ENCODE results near the gene SYNGR3. TPM values are rescaled to one million over a fixed set of nuclear protein-coding genes. Genes with fewer than 3 reads are reported as not detected.

SYNGR3 gene
- total RNA-seq, 6 donors from 2014 or later, result 0.15 to 1.4 (median 0.34) TPM; not detected in 2

DNA sequence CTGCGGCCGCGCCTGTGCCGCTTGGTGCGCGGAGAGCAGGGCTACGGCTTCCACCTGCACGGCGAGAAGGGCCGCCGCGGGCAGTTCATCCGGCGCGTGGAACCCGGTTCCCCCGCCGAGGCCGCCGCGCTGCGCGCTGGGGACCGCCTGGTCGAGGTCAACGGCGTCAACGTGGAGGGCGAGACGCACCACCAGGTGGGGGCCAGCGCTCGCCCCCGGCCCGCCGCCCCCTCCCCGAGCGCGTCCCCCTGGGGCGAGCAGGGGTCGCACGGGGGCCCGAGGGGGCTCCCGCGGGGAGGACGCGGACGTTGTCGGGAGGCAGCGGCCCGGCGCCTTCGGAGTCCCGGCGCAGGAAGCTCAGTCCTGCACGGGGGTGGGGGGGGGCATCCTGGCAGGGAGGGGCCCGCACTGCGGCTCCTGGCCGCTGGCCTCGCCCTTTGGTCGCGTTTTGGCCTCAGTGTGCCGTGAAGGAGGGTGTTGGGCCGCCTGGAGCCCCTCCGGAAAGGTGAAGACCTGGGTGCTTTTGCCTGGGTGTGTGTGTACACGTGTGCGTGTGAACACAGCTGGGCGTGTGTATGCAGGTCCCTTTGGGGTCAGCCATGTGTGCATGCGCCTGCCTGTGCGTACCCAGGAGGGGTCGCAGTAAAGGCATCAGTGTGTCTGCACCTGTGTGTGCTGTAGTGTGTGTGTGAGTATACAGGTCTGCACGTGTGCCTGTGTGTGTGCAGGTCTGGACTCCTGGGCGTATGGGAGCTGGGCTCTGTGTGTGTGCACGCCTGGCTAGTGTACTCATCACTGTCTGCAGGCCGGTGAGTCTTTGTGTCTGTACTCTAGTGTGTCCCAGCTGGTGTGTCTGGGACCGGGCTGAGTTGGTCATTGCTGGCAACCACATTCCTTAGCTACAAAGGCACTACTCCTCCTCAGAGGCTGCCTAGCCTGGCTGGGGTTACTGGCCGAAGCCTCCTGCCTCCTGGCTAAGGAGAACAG is 37.5 kb downstream of the SYNGR3 start:
- Histone ChIP-seq H3K4me3 (peak overlapping the region; percentile 82 to 97 (median 88)), H3K36me3 (peaks cover 0 to 11% (median 0%) of the 10 kb centered on the region in 4 donors), H3K9me3 (no peaks in the 10 kb centered on the region), H3K27me3 (no peaks in the 10 kb centered on the region), H3K27ac (peak overlapping the region; percentile 71 to 95 (median 78)), H3K4me1 (peaks cover 53 to 76% (median 63%) of the 10 kb centered on the region in 4 donors)
- 0 to 6% methylated on average over 7 to 40 of the region's 76 CpGs for WGBS, 2 donors
- peak in 1 of 2 donors; percentile 89 for DNase-seq
- ATAC-seq (ENCODE audit: low FRiP score in 2 of 2), result no peak
- TF ChIP-seq EP300 (IDR thresholded peaks at IDR 0.05), result no peak
- peak in 1 of 2 donors; percentile 7 for TF ChIP-seq POLR2AphosphoS5 (IDR thresholded peaks at IDR 0.05)
- TF ChIP-seq, protein P1, sequence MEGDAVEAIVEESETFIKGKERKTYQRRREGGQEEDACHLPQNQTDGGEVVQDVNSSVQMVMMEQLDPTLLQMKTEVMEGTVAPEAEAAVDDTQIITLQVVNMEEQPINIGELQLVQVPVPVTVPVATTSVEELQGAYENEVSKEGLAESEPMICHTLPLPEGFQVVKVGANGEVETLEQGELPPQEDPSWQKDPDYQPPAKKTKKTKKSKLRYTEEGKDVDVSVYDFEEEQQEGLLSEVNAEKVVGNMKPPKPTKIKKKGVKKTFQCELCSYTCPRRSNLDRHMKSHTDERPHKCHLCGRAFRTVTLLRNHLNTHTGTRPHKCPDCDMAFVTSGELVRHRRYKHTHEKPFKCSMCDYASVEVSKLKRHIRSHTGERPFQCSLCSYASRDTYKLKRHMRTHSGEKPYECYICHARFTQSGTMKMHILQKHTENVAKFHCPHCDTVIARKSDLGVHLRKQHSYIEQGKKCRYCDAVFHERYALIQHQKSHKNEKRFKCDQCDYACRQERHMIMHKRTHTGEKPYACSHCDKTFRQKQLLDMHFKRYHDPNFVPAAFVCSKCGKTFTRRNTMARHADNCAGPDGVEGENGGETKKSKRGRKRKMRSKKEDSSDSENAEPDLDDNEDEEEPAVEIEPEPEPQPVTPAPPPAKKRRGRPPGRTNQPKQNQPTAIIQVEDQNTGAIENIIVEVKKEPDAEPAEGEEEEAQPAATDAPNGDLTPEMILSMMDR (IDR thresholded peaks at IDR 0.05), result no peak

DNA sequence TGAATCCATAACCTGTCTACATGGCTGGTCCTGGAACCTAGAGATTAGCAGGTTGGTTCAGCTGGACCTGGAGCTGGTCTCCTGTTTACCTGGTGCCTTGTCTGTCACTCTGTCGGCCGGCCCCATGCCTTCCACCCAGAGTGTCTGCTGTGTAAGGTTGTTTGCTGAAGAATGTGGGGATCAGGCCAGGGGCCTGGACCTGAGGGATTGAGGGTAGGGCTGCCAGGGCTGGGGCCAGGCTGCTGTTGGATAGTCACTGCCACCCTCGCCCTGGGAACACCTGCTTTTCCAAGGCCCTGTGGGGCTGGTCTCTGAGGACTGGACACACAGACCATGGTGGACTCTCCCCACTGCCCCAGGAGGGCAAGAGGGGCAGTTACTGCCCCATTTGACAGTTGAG is 38.4 kb downstream of the SYNGR3 start:
- no peak for TF ChIP-seq POLR2A (IDR thresholded peaks at IDR 0.05)
- TF ChIP-seq, protein P1 (IDR thresholded peaks at IDR 0.05), result no peak
- no peak for TF ChIP-seq POLR2AphosphoS5 (IDR thresholded peaks at IDR 0.05)
- no peak for TF ChIP-seq EP300 (IDR thresholded peaks at IDR 0.05)
- H3K27me3 ChIP-seq, result no peaks in the 10 kb centered on the region
- H3K4me1 ChIP-seq, result peaks cover 56 to 77% (median 62%) of the 10 kb centered on the region in 4 donors
- 6 to 45% methylated on average over 3 of the region's 3 CpGs for WGBS, 2 donors
- peak overlapping the region; percentile 71 to 95 (median 78) for H3K27ac ChIP-seq
- peaks cover 0 to 11% (median 0%) of the 10 kb centered on the region in 4 donors for H3K36me3 ChIP-seq
- H3K9me3 ChIP-seq, result no peaks in the 10 kb centered on the region
- no peak for ATAC-seq (ENCODE audit: low FRiP score in 2 of 2)
- H3K4me3 ChIP-seq, result peak overlapping the region; percentile 82 to 97 (median 88)
- no peak for DNase-seq

DNA sequence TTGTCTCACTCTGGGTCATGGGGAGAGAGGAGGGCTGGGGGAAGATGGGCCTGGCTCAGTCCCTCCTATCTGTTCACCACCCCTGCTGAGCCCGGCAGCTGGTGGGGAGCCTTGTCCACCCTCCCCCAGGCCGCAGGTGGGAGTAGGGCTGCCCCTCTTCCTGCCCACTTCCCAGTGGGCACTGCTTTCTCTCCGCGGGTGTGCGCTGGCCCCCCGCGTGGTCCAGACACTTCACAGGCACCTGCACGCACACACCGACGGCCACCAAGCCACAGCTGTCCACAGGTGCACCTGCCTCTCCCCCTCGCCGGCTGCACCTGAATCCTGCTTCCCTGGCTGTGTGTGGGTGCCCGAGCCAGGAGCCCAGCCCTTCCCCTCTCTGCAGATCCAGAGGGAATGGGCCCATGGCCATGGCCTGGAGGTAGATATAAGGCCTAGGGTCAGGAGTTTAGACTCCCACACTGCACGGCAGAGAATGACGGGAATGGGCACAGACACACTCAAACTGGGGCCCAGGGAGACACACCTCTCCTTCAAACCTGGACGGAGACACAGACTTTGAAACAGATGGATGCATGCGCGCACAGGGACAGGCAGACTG is 39.0 kb downstream of the SYNGR3 start:
- Histone ChIP-seq H3K4me3 (peak overlapping the region; percentile 28 to 97 (median 88)), H3K27ac (peak overlapping the region in 3 of 4 donors; percentile 72 to 95 (median 84)), H3K27me3 (no peaks in the 10 kb centered on the region), H3K4me1 (peaks cover 57 to 77% (median 62%) of the 10 kb centered on the region in 4 donors), H3K9me3 (no peaks in the 10 kb centered on the region), H3K36me3 (peaks cover 0 to 12% (median 0%) of the 10 kb centered on the region in 4 donors)
- TF ChIP-seq POLR2A (IDR thresholded peaks at IDR 0.05), result no peak
- TF ChIP-seq EP300 (IDR thresholded peaks at IDR 0.05), result no peak
- TF ChIP-seq POLR2AphosphoS5 (IDR thresholded peaks at IDR 0.05), result no peak
- TF ChIP-seq, protein P1 (IDR thresholded peaks at IDR 0.05), result no peak
- no peak for DNase-seq
- 43 to 58% methylated on average over 5 to 8 of the region's 18 CpGs for WGBS, 2 donors
- ATAC-seq (ENCODE audit: low FRiP score in 2 of 2), result no peak

DNA sequence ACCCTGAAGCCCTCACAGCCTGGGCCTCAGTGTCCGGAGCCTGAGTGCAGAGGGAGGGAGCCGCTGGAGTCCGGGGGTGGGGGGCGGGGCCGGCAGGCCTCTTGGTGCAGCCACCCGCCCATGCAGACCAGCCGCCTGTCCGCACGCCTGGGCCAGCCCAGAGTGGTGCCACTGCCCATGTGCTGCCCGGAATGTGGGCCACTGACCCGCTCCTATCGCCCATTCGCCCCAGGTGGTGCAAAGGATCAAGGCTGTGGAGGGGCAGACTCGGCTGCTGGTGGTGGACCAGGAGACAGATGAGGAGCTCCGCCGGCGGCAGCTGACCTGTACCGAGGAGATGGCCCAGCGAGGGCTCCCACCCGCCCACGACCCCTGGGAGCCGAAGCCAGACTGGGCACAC is 39.6 kb downstream of the SYNGR3 start:
- 68 to 82% methylated on average over 3 to 16 of the region's 22 CpGs for WGBS, 2 donors
- Histone ChIP-seq H3K9me3 (no peaks in the 10 kb centered on the region), H3K36me3 (peaks cover 0 to 16% (median 0%) of the 10 kb centered on the region in 4 donors), H3K27me3 (no peaks in the 10 kb centered on the region), H3K27ac (peak overlapping the region; percentile 72 to 97 (median 92)), H3K4me3 (peak overlapping the region; percentile 38 to 97 (median 88)), H3K4me1 (peaks cover 55 to 75% (median 58%) of the 10 kb centered on the region in 4 donors)
- ATAC-seq (ENCODE audit: low FRiP score in 2 of 2) (no peak), DNase-seq (peak in 1 of 2 donors; percentile 80)
- TF ChIP-seq, protein P1 (IDR thresholded peaks at IDR 0.05), result no peak
- no peak for TF ChIP-seq POLR2AphosphoS5 (IDR thresholded peaks at IDR 0.05)
- TF ChIP-seq EP300 (IDR thresholded peaks at IDR 0.05), result no peak
- no peak for TF ChIP-seq POLR2A (IDR thresholded peaks at IDR 0.05)
